Activated CD8-positive, alpha-beta memory T cell treated with anti-CD3 and anti-CD28 coated beads for 4 hours (primary cell): ENCODE measurements around the gene ROPN1B.

ENCODE experiments used
- DNase-seq, 2 donors: peaks; one replicate each; pipeline ENCODE4 v3.0.0-alpha.2; 2020; ENCODE audit warnings: low read depth in 2 of 2

ROPN1B gene

DNA sequence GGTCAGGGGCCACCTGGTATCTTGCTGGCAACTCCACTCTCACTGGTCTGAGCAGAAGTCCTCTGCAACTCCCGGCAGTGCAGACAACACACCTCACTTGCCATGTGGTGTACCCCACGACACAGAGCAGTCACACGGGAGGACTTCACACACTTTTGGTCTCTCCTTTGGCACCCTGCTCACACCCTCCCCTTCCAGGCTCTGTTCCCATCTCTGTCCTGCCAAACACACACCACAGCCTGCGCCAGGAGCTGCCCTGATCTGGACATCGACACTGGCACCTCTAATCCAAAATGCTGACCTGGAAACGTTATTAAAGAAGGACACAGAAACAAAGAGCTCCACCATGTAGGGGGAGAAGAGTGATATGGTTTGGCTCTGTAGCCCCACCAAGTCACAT lies 57.8 kb downstream of the ROPN1B start:
- DNase-seq = no peak

DNA sequence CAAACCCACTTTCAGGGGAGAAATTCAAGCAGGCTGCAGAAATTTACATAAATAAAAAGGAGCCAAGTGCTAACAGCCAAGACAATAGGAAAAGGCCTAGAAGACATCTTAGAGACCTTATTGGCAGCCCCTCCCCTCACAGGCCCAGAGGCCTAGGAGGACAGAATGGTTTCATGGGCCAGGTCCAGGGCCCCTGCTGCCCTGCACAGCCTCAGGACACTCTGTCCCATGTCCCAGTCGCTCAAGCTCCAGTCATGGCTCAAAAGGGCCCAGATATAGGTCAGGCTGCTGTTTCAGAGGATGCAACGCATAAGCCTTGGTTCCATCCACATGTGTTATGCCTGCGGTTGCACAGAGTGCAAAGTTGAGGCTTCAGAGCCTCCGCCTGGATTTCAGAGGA lies 59.1 kb downstream of the ROPN1B start:
- no peak for DNase-seq

DNA sequence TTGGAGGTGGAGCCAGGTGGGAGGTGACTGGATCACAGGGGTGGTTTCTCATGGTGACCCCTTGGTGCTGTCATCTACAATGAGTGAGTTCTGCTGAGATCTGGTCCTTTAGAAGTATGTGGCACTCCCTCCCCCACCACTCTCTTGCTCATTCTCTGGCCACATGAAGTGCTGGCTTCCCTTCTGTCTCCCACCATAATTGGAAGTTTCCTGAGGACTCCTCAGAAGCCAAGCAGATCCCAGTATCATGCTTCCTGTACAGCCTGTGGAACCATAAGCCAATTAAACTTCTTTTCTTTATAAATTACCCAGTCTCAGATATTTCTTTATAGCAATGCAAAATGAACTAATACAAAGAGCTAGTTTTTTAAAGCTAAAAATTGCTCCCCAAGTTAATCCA lies 60.3 kb downstream of the ROPN1B start:
- no peak for DNase-seq

DNA sequence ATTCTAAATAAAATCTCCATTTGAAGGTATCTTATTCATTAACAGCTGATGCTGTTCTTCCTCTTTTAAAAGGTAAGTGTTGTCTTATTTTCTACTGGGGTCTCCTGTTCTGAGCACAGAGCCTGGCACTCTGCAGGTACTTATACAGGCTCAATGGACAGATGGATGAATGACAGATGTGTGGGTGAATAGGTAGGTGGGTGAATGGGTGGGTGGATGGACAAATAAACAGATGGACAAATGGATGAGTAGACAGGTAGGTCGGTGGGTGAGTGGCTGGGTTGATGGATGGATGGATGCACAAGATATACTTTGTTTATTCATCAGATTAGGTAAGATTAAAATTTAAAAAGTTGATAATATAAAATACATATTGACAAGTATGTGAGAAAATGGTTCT lies 61.5 kb downstream of the ROPN1B start:
- no peak for DNase-seq

DNA sequence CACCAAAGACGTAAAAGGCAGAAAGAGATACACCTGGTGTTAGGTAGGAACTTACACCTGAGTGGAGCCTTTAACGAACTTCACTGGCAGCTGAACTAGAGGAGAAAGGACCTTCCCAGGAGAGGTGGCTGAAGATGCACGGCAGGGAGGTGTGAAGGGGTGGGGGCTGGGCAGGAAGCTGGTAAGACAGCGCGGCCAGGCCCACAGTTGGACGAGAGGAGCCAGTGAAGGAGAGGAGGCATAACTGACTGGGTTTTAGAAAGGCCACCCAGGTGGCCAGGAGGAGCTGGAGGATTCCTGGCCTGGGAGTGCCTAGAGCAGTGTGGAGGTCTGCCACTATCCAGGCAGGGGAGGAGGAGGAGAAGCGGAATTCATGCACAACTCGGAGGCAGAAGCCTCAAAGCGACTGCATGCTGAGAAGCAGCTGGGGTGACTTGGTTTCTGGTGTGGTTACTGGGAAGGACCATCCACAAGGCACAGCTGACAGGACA lies 63.0 kb downstream of the ROPN1B start:
- no peak for DNase-seq
